Left renal cortex interstitium (tissue), 4 donors: Measurements from ENCODE around the gene TAX1BP3. TPM values are rescaled to one million over a fixed set of nuclear protein-coding genes. Genes with fewer than 3 reads are reported as not detected.
A peak's percentile ranks its signal among the peaks of the same experiment; 100 is the strongest.

Experiments
- DNase-seq, 4 donors: peaks; one replicate each; pipeline ENCODE4 v3.0.0-alpha.2; 2013; ENCODE audit warnings: low read depth in 4 of 4, low spot score in 2 of 4, missing footprints in 1 of 4
- polyA plus RNA-seq, 4 donors: library from polyadenylated mRNA; unstranded; fragments of 120-200 nt; gene quantifications; one replicate each; pipeline ENCODE4 v1.2.1, GENCODE V29; 2013; ENCODE audit not compliant: insufficient read length in 4 of 4

Gene TAX1BP3
- polyA plus RNA-seq, 4 donors = 85.1 to 132 (median 104) TPM

- no peak for DNase-seq
Observed at GRCh38 chr17:3660311-3660891, 8.0 kb downstream of the TAX1BP3 start.

DNA sequence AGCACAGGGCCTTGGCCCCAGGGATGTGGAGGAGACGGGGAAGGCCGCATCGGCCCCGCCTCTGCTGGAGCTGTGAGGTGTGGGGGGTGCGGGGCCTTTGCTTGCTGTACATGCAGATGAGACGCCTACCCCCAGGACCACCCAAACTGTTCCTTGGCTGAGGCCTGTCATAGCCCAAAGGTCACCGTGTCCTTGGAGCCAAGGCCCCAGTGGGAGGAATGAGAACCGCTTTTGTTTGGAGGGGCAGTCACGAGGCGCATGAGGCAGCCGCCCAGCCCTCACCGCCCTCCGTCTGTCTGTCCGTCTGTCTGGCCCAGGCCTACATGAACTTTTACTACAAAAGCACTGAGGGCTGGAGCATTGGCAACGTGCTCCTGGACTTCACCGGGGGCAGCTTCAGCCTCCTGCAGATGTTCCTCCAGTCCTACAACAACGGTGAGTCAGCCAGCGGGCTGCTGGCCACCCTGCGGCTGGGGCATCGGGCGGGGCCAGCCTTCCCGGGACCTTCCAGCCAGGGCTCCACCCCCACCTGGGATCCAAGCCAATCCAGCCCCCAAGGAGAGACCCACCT, 8.8 kb downstream of the TAX1BP3 start:
- no peak for DNase-seq

DNA sequence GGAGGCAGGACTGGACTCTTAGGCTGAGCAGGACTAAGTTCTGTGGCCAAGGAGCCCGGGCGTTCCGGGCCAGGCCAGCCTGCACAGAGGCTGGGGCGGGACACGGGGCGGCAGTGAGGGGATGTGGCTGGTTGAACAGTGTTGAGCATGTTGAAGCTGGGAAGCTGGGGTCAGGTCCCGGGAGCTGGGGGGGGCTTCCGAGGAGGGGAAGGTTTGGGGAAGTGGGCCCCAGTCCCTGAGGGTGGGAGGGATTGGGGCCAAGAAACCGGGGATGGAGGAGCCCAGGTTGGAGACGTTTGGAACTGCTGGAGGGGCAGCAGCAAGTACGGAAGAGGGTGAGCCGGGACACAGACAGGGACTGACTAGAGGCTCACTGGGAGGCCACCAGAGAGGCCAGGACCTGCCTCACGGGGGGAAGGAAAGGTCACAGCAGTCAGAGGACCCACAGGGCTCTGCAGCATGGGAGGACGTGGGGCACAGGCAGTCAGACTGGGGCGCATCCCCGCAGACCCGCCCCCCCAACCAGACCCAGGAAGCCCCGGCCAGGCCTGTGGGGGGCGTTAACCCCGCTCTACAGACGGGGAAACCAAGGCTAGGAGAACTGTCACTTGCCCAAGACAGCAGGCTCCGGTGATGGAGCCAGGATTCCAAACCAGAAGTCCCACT, 9.5 kb downstream of the TAX1BP3 start:
- DNase-seq = no peak

DNA sequence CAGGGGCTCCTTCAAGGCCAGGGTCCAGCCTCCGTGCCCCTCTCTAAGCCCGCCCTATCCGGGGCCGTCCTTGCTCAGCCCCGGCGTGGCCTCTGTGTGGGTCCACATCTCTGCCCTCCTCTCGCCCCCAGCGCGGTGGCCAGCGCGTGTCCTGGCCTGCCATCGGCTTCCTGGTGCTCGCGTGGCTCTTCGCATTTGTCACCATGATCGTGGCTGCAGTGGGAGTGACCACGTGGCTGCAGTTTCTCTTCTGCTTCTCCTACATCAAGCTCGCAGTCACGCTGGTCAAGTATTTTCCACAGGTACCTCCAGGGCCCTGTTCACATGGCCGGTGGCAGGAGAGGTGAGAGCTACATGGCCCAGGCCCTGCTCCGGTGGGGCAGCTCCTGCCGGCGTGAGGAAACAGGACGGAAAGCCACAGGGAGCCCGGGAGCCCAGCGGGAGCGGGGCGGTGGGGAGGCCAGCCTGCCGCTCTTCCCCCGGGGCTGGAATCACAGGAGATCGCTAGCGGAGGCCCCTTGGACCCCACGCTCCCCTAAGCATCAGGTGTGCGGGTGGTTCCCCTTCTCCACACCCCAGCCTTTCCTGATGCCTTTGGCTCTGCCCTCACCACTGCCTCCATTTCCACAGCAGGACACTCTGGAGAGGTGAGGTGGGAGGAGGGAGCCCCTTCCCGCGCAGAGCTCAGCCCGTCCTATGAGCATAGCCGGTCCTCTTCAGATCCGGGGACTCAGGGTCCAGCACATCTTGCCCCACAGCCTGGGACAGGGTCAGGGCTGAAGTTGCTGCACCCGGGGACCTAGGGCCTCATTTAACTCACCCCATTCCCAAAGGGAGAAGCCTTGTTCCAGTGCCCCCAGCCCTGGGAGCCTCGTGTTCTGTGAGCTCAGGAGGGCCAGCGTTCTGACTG, 10.2 kb downstream of the TAX1BP3 start:
- no peak for DNase-seq

GRCh38 chr17:3657588-3657869, 10.8 kb downstream of the TAX1BP3 start:
- no peak for DNase-seq

DNA sequence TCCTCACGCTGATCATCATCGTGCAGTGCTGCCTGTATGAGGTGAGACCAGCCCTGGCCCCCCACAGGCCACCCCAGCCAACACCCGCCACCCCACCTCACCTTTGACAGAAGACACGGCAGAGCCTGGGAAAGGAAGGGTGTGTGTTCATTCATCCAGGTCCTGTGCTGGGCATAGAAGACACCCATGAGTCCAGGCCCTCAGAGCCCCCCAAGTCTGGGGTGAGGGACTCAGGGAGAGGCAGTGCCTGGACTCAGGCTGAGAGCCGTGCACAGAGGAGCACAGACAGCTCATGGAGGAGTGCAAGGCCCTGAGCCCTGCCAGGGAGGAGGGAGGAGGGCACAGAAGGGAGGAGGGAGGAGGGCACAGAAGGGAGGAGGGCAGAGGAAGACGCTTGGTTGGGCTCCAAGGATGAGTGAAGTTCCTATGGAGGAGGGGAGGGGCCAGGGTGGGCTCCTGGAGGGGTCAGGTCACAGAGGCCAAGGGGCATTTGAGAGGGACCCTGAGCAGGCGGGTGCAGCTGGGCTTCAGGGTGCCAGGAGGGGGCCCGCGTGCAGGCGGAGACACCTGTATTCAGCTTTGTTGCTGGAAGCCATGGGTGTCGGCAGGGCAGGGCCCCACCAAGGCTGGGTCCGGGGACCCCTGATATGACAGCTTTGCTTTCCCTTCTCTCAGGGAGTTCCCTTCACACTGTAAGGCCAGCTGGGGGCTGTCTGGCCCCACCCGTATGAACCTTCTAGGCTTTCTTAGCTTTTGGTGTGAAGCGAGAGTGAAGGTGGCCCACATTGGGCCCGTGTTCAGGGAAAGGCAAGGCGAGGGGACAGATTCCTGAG, 11.4 kb downstream of the TAX1BP3 start:
- DNase-seq = no peak

GRCh38 chr17:3656353-3656752, 12.0 kb downstream of the TAX1BP3 start:
- no peak for DNase-seq

- no peak for DNase-seq
Observed at GRCh38 chr17:3655766-3656165, 12.6 kb downstream of the TAX1BP3 start.

- DNase-seq = no peak
Observed at GRCh38 chr17:3647769-3648555, 20.4 kb downstream of the TAX1BP3 start.

- no peak for DNase-seq
Observed at GRCh38 chr17:3647251-3647650, 21.1 kb downstream of the TAX1BP3 start.

- DNase-seq = no peak
Observed at GRCh38 chr17:3645310-3645709, 23.1 kb downstream of the TAX1BP3 start.

- no peak for DNase-seq
Observed at GRCh38 chr17:3643889-3644349, 24.5 kb downstream of the TAX1BP3 start.

DNA sequence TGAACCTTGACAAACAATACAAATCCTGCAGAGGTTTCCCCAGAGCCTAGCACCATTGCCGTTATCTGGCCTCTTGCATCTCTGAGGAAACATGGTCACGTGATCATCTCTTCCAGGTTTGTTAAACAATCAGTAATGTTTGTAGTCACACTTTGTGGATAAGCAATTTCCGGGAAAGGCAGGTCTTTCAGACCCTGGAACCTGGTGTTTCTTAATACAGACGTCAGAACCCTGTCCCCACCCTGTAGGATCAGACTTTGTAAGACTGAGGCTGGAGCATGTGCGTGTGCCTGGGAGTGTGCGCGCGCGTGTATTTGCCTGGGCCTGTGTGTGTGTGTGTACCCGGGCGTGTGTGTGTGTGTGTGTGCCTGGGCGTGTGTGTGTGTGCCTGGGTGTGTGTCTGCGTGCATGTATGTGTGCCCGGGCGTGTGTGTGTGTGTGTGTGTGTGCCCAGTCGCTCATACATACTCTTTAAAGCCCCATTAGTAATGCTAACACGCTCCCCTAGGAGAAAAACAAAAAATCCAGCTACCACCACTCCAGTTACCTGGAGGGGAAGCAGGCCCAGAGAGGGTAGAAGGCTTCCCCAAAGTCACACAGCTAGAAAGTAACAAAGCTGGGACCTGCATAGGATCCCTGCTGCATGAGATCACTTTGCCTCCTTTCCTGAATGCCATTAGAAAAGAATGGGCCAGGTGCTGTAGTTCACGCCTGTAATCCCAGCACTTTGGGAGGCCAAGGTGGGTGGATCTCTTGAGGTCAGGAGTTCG, 26.5 kb downstream of the TAX1BP3 start:
- DNase-seq = no peak

DNA sequence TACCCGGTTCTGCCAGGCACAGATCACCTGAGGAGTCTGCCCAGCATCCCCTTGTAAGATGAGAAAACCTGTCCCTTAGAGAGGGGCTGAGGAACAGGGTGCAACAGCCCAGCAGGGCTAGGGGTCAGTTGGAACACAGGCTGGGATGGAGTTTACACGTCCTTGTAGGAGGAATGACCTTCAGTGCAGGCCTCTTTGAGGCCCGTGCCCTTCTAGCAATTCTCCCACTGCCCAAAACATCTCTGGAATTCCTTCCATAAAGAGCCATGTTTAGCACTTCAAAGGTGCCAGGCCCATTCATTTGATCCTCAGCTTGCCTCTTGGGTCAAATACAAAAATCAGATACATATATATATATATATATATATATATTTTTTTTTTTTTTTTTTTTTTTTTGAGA, 27.4 kb downstream of the TAX1BP3 start:
- no peak for DNase-seq

DNA sequence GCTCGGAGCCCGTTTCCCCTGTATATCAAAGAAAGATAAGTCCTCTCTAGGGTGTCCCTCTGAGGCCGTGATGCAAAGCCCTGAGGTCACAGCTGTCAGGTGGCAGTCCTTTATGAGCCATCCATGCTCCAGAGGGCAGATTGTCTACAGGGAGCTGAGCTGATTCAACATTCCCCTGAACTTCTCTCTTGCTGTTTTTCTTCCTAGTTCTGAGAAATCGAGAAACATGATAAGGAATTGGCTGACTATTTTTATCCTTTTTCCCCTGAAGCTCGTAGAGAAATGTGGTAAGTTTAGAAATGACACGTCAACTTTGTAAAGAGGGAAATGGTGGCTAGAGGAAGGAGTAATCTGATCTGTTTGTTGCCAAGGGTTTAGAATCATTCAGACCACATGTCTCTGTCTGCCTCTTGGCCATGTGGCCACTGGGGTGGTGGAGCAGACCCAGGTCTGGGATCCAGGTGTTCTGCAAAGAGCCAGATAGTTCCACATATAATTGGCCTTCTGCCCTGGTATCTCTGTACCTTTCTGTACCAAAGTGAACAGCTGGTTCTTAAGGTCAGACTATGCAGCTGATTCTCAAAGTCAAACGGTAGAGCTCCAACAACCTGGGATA, 28.3 kb downstream of the TAX1BP3 start:
- no peak for DNase-seq

- DNase-seq = no peak
Observed at GRCh38 chr17:3636908-3637373, 31.4 kb downstream of the TAX1BP3 start.

- DNase-seq = peak; percentile 87 to 93 (median 90)
Observed at GRCh38 chr17:3636154-3636907, 32.0 kb downstream of the TAX1BP3 start, which contains the start of the genes CTNS and SHPK. Gene CTNS (plus strand): TSS chr17:3636760. CDS start chr17:3640207, 3,447 bp downstream. Gene SHPK (minus strand): TSS chr17:3636250. CDS start chr17:3636219, 31 bp downstream.
